HuH-7 (cell line): ENCODE data around the gene PNRC2.

ENCODE experiments used
- DNase-seq: peaks from one replicate; pipeline ENCODE4 v3.0.0; 2011; ENCODE audit warnings: low spot score

Gene PNRC2, protein sequence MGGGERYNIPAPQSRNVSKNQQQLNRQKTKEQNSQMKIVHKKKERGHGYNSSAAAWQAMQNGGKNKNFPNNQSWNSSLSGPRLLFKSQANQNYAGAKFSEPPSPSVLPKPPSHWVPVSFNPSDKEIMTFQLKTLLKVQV

DNA sequence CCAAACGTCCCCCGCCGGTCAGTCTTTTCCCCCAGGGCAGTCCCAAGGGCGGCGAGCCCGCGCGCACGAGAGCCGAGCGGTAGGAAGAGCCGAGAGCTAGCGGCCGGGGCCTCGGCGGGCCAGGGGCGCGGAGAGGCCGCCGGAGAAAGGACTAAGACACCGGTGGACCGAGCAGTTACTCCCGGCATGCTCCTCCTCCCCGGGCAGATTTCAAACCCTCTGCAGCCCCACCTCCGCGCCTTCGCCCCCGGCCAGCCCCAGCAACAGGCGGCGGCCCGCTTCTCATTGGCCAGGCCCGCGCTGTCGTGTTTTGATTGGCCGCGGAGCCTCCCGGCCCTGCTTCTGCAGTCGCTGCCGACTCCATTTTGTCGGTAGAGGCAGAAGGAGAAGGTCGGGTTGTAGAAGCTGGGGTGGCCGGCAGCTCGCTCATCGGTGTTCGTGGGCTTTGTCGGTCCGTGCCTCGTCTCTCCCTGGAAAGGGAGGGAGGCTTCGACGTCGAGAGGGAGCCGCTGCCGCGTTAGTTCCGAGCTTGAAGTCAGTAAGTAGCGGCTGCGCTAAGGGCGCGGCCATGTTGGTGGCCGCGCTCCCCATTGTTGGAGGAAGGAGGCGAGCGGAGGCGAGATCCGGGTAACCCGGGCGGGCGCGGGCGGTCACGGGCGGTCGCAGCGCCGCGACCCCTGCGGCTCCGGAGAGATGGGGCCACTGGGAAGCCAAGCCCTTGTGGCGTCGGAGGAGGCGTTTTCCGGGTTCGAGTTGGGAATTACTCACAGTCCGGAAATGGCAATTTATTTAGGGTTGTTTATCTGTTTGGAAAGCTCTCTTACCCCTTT lies at the start of gene PNRC2:
TSS of gene PNRC2 (plus strand) at position 368 of the 830 bp plus-strand sequence. CDS start 1,630 bp downstream, outside the sequence.
- DNase-seq, result peak; percentile 96

DNA sequence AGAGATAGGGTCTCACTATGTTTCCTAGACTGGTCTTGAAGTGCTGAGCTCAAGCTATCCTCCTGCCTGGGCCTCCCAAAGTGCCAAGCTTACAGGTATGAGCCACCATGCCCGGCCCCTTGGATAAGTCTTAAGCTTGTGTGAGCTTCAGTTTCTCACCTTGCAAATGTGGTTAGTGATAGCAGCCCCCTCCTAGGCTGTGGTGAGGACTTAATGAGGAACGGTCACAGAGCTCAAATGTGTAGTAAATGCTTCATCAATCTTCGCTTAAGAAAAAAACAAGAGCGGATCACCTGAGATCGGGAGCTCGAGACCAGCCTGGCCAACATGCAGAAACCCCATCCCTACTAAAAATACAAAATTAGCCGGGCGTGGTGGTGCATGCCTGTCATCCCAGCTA lies 49.5 kb upstream of the PNRC2 start:
- no peak for DNase-seq

DNA sequence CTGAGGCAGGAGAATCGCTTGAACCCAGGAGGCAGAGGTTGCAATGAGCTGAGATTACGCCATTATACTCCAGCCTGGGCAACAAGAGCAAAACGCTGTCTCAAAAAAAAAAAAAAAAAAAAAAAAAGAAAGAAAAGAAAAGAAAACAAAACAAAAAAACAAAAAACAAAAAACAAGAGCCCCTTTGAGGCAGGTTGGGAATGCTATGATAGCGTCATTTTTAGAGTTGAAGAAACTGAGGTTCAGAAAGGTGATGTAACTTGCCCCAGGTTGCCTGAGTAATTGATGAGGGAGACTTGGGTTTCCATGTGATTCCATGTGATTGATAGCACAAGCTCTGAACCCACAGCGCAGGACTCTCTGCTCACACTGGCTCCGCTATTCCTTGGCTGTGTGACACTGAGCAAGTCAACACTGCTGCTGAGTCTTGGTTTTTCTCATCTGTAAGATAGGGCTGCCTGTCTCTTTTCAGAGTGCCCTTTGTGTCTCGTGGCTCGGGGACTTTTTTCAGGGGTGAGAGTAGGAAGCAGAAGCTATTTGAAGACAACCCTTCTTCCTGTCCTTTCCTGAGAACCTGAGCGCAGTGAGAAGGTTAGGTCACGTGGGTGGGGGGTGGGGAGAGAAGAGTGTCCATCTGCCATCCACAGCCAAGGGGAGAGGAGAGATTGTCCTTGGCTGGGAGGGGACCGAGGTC lies 48.9 kb upstream of the PNRC2 start:
- DNase-seq, result no peak

DNA sequence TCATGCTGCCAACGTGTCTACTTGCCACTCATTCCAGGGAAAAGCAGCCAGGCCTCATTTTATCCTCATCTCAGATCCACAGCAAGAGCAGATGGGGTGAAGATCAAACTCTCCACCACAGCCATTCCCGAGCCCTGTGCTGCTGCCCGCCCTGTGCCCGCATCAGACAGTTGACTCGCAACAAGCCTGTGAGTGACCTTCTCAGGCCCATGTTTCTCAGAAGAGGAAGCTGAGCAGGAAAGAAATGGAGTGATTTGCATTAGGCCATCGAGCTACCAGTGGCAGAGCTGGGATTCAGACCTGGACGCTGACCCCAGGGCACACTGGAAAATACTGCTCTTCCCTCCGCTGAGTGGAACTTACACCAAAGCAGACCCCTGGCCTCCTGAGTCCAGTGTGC lies 47.7 kb upstream of the PNRC2 start:
- DNase-seq, result no peak

DNA sequence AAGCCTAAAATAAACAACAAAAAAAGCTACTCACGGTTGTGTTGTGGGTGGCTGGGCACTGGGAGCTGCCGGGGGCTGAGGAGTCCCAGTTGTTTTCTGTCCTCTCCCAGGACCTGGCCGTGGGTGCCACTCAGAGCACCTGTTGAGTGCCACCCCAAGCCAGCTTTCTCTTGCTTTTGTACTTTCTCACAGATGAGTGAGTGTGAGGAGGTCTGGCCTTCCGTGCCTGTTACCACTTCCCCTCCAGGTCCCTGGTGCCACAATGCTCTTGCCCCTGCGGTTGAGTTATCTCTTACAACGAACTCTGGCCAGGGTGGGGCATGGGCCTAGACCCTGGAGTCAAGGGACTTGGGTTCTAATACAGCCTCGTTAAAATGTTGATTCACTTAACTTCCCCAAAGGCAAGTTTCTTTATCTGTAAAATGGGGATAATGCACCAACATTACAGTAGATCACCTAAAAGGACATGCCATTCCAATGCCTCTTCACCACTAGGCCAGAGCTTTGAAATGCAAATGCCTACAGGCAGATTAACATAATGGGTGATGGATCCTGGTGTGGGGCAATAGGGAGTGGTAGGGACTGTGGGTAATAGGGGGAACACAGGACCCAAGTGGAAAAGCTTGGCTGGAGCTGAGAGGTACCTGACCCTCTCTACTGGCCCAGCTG lies 46.3 kb upstream of the PNRC2 start, which contains the start of gene CNR2:
TSS of gene CNR2 (minus strand) at position 151 of the 669 bp plus-strand sequence. CDS start 37,745 bp downstream, outside the sequence.
- no peak for DNase-seq

DNA sequence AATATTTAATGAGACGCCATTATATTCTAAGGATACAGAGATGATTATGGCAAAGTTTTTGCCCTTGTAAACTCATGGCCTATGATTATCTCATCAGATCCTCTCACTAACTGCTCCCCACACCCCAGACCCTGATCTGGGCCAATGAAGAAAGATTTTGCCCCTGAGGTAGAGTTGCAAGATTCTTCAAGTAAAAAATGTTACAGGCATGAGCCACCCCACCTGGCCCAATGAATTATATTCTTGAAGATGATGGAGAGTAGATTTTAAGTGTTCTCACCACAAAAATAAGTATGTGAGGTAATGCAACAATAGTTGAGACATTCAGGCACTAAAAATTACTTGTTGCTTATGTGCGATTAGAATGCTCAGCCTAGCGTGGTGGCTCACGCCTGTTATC lies 44.7 kb upstream of the PNRC2 start:
- DNase-seq, result no peak

DNA sequence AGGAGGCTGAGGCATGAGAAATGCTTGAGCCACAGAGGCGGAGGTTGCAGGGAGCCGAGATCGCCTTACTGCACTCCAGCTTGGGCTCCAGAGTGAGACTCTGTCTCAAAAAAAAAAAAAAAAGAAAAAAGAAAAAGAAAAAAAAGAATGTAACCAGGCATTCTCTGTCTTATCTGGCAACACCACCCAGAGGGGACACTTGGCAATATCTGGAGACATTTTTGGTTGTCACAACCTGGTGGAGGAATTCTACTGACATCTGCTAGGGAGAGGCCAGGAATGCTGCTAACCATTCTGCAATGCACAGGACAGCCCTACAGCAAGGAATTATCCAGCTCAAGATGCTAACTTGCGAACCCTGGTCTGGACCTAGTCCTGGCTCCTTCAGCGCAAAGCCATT lies 44.2 kb upstream of the PNRC2 start:
- DNase-seq, result no peak

DNA sequence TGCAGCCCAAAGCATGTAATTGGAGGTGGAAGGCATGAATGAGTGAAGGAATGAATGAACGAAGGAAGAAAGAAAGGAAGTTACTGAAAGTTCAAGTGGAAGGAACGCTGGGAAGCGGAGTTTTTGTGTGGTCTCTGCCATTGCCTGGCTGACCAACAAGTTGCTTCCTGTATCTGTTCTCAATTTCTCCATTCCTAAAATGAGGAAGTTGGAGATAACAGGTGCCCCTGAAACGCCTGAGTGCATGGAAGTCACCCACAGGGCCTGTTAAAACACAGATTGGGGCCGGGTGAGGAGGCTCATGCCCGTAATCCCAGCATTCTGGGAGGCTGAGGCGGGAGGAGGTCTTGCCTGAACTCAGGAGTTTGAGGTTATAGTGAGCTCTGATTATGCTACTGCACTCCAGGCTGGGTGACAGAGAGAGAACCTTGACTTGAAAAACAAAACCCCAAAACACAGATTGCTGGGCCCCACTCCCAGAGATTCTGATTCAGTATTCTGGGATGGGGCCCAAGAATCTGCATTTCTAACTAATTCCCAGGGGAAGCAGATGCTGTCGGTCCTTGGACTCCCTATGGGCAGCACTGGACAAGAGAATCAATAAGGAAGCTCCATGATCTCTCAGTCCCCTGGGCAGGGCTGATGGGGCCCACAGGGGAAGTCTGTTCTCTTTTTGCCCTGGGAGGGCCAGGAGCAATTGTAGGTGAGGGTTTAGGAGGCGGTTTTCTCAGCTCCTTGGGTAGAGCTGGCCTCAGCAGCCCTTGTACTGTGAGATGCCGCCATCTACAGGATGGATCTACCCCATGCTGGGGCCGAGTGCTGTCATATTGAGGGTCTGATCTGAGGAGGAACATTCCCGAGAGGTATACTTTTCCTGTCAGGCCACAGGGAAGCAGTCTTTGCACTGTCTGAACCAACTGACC lies 43.2 kb upstream of the PNRC2 start:
- peak; percentile 89 for DNase-seq

DNA sequence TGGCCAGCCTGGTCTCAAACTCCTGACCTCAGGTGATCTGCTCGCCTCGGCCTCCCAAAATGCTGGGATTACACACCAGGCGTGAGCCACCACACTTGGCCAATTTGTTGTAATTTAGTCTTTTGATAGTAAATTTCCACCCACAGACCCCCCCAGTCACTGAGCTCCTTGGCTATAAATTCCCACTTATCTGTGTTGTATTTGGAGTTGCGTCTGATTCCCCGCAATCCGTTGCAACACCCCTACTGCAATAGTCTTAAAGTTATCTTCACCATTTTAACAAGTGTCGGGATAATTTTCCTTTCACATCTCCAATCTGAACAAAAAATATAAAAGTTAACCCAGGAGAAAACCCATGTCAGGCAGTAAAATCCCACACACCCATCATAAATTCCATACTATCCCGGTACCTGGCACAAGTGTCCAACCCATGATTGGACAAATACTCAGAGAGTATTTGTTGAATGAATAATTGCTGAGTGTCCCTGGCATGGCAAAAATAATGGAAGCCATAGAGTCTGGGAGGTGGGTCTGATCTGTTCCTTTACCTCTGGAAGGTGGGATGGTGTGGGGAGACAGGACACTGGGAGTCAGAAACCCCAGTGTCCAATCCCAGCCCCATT lies 37.2 kb upstream of the PNRC2 start:
- DNase-seq, result no peak

DNA sequence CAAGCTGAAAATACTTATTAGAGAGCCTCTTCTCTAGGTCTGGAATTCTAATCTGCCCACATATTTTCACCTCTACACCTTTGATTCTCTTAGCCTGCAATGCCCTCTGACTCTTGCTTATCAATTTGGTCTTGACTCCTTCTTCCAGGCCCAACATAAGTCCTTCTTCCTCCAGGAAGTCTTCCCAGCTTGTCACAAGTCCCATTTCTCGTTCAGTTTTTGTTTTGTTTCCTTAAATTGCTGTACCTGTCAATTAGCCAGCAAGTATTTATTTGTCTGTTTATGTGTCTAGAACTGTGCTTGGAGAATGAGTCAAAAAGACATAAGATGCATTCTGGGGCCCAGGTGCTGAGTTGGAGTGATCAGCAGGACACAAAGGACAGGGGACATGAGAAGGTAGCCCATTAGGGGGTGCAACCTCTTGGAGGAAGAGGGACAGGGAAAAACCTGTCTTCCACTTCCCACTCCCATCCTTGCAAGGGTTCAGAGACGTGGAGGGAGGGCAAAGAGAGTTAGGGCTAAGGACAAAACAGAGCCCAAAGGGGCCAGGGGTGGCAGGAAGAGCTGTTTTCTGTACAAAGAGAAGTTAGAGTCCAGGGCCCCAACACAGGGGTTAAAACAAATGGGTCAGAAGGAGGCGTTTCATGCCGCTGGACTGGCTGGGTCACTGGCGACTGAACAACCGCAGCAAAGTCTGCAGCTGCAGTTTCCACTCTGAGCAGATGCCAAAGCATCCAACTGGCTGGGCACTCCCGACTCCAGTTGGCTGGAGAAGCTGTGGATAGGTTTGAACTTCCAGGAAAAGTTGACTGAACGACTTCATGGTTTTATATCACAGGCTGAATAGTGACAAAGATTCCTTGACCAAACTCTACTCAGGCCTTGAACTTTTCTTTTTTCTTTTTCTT lies 35.8 kb upstream of the PNRC2 start:
- no peak for DNase-seq

DNA sequence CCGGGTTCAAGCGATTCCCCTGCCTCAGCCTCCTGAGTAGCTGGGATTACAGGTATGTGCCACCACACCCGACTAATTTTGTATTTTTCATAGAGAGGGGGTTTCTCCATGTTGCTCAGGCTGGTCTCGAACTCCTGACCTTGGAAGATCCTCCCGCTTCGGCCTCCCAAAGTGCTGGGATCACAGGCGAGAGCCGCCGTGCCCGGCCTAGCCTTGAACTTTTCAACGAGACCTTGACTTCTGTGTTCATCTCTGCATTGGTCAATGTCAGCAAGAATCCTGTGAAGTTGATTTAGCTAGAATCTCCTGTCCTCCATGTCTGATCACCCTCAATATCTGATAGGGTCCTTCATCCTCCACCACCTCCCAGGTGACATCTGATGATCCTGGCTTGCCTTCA lies 35.0 kb upstream of the PNRC2 start:
- DNase-seq, result no peak

DNA sequence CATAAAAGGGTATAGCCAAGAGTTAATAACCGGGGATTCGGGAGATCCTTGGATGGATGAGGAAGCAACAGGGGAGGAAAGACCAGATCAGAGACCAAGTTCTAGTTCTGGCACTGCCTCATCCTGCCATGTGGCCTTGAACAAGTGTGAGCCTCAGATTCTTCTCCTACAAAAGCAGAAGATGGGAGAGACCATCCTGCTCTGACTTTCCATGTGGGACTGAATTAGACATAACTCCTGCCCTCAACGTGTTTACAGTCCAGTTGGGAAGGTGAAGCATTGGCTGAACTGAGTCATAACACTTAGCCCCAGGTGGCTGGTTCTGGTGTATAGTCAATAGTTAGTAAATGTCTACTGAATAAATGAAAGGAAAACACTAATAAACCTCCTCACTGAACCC lies 34.3 kb upstream of the PNRC2 start:
- no peak for DNase-seq

DNA sequence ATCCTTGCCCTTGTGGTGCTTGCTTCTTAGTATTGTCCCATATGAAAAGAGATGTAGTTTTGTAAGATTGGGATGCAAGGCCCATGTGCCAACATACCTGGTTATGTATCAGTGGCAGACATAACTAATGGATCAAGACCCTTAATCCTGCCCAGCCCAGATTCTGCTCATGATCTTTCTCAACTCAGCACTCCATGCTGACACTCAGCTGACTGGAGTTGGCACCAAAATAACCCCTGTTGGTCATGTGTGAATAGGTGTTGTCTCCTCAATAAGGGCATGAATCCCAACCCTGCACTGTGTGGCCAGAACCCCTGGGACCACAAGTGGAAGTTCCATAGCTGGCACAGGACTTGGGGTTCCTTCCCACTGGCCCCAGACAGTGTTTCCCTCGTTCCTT lies 32.5 kb upstream of the PNRC2 start:
- no peak for DNase-seq

DNA sequence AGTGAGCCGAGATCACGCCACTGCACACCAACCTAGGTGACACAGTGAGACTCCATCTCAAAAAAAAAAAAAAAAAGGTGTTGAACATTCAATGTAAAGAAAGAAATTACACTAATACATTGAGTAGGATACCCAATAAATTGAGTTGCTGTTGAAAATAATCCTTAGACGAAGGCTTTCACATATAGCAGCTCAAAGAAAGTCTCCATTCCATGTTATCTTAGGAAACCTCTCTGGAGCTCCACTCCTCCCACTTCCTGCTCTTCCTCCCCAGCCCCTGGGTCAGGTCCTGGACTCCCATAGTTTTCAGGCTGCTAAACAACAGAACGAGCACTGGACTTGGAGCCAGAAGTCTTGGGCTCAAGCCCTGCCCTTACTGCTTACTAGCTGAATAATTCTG lies 30.8 kb upstream of the PNRC2 start:
- no peak for DNase-seq

DNA sequence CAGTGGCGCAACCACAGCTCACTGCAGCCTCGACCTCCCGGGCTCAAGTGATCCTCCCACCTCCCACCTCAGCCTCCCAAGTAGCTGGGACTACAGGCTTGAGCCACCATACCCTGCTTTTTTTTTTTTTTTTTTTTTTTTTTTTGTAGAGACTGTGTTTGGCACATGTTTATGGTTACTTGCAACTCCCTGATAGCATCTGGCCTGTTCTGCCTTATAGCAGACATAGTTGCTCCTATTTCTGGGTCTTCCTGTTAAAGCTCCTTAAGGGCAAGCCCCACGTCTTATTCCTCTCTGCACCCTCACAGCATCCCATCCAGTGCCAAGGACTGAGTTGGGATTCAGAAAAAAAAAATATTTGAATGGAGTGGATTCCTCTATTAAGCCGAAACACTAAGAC lies 29.4 kb upstream of the PNRC2 start:
- no peak for DNase-seq

DNA sequence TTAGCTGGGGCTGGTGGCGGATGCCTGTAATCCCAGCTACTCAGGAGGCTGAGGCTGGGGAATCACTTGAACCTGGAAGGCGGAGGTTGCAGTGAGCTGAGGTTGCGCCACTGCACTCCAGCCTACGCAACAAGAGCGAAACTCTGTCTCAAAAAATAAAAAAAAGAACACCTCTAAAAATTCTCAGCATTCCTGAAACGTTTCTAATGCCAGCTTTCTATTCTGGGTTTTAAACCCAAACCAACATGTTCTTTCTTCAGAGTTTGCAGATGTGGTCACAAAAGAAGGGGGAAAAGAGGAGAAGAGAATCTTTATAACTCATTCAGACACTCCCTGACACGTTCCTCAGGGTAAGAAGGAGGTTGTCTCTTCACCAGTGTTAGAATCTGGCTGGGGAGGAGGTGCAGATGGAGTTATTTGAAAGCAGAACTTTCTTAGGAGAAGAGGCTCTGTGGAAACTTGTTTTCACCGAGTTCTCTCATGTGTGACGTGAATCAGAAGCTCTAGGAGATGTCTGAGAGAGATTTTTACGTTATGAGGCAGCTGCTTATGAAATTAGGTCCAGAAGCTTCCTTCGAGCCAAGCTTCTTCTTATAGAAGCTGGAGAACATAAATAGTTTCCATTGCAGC lies 28.7 kb upstream of the PNRC2 start:
- no peak for DNase-seq

DNA sequence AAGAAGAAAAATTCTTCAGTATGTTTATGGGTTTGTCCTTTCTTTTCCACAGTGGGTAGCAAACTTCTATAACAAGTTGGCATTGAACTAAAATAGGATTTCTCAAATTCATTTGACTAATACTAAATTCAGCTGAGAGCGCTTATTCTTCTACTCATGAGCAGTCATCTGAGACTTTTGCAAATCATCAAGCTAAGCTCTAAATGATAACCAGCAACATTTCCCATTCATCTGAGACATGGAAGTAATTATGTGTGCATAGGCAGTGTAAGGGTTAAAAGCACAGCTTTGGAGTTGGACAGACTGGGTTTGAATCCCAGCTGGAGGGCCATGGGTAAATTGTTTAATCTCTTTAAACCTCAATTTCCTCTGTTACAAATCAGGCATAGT lies 28.1 kb upstream of the PNRC2 start:
- no peak for DNase-seq

DNA sequence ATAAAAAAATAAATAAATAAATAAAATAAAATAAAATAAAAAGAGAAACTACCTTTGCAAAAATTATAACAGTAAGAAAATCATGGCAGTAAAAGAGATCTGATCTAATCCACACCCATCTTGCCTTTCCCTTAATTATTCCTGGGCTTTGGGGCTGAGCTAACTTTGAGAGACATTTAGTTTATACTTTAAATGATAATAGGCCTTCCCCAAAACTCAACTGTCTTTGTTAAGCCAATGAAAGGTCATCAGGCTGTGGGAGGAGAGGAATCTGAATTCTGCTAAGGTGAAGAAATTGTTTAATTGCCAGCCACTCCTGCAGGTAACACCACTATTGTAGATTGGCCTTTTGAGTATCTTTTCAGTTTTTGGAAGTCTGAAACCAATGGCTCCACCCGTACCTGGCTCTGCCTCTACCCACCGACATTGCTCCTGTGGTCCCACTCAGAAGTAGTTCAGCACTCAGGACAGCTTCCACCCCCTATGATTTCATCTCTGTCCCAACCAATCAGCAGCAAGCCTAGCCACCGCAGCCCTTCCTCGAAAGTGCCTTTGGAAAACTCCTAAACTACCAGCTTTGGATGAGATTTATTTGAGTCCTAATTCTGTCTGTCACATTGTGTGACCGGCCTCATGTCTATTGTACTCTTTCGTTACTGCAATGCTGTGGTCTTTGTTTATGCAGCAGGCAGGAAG lies 23.0 kb upstream of the PNRC2 start:
- DNase-seq, result no peak

DNA sequence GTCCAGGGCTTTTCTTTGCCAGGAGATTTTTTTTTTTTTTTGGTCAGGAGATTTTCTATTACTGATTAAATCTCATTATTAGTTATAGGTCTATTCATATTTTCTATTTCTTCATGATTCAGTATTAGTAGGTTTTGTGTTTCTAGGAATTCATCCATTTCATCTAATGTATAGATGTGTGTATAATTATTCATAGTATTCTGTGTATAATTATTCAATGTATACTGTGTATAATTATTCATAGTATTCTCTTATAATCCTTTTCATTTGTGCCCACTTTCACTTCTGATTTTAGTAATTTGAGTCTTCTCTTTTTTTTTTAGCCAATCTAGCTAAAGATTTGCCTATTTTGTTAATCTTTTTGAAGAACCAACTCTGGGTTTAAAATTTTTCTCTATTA lies 12.3 kb upstream of the PNRC2 start:
- no peak for DNase-seq
